ENCODE measurements around the gene ZNF665.
"Not testable (repeated sequence)": the region's sequence is repeated elsewhere in the genome, so short reads cannot be mapped to it uniquely, and the experiment has no call there.

Gene ZNF665

DNA sequence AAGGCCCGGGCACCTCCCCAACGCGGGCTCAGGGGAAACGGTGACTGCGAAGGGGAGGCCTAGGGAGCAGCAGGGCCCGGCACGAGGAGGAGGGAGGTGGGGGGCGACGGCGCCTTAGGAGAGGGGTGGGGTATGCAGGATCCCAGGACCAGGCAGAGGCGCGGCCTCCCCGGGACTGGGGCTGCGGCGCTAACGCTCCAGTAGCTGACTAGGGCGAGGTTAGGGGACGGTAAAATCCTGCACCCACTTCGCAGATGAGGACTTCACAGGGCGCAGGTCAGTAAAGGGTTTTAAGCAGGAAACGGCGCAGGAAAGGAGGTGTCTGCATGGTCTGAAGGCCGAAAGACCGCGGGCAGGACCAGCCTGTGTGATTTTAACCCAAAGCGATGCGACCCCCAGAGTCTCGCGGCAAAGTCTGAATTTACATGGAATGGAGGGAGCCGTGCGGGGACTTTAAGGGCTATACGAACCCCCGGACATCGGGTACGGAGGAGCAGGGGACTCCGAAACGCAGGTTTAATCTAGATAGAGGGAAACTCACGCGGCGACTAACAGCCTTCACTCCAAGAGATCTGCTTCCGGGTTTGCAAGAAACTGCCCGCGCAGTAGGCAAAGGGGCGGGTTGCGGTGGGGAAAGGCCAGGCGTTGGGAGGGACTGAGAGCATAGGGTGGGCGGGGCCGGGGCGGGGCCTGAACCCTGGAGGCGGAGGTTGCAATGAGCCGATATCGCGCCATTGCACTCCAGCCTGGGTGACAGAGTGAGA, at the start of gene ZNF665:
Gene ZNF665 (minus strand): TSS at position 588 of the 764 bp plus-strand sequence. CDS start 10,460 bp downstream, outside the sequence.
- peak; percentile 87 for DNase-seq

DNA sequence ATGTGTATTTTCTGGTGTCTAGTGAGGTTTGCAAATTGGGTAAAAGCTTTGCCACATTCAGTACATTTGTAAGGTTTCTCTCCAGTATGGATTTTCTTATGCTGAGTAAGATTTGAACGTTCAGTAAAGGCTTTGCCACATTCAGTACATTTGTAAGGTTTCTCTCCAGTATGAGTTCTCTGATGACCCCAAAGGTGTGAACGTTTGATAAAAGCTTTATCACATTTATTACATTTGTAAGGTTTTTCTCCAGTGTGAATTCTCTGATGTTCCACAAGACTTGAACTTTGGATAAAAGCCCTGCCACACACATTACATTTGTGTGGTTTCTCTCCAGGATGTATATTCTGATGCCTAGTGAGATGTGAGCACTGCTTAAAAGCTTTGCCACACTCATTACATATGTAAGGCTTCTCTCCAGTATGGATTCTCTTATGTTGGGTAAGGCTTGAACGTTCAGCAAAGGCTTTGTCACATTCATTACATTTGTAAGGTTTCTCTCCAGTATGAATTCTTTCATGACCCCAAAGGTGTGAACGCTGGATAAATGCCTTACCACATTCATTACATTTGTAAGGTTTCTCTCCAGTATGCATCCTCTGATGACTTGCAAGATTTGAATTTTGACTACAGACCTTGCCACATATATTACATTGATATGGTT, 44.1 kb upstream of the ZNF665 start:
- DNase-seq: no peak

DNA sequence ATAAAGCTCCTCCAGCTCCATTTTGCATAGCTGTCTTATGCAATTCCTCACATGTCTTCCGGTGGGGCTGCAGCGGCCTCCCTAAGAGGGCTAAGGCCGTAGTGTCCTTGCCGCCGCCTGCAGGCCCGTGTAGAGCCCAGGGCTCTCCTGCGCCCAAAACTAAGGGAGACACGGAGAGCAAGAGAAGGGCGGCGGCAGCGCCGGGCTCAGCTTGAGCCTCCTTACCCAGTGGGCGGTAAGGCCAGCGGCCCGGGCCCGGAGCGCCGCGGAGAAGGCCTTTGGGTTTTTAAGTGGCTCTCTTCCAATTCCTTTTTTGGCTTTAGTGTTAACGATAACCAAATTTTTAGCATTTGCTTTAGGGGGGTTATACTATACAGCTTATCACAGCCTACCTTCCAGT, 31.4 kb upstream of the ZNF665 start:
- no peak for DNase-seq

DNA sequence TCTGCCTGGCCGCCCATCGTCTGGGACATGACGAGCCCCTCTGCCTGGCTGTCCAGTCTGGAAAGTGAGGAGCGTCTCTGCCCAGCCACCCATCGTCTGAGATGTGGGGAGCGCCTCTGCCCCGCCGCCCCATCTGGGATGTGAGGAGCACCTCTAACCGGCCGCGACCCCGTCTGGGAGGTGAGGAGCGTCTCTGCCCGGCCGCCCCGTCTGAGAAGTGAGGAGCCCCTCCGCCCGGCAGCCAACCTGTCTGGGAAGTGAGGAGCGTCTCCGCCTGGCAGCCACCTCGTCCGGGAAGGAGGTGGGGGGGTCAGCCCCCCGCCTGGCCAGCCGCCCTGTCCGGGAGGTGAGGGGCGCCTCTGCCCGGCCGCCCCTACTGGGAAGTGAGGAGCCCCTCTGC, 29.6 kb upstream of the ZNF665 start:
- DNase-seq: not testable (repeated sequence)

DNA sequence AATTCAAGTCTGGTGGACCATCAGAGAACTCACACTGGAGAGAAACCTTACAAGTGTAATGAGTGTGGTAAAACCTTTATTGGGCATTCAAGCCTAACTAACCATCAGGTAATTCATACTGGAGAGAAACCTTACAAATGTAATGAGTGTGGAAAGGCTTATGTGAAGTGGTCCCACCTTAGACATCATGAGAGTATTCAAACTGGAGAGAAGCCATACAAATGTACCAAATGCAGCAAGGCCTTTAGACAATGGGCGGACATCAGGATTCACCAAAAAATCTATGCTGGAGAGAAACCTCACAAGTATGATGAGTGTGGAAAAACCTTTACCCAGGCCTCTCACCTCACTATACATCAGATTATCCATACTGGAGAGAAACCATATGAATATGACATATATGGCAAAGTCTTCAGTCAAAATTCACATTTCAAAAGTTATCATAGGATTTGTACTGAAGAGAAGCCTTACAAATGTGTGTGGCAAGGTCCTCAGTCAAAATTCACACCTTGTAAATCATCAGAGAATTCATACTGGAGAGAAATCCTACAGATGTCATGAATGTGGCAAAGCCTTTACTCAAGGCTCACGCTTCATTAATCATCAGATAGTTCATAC, 19.7 kb upstream of the ZNF665 start:
- no peak for DNase-seq

DNA sequence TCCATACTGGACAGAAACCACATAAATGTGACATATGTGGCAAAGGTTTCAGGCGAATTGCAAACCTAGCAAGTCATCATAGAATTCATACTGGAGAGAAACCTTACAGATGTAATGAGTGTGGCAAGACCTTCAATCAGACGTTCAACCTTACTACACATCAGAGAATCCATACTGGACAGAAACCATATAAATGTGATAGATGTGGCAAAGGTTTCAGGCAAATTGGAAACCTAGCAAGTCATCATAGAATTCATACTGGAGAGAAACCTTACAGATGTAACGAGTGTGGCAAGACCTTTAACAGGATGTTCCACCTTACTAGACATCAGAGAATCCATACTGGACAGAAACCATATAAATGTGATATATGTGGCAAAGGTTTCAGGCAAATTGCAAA, 18.4 kb upstream of the ZNF665 start:
- not testable (repeated sequence) for DNase-seq

DNA sequence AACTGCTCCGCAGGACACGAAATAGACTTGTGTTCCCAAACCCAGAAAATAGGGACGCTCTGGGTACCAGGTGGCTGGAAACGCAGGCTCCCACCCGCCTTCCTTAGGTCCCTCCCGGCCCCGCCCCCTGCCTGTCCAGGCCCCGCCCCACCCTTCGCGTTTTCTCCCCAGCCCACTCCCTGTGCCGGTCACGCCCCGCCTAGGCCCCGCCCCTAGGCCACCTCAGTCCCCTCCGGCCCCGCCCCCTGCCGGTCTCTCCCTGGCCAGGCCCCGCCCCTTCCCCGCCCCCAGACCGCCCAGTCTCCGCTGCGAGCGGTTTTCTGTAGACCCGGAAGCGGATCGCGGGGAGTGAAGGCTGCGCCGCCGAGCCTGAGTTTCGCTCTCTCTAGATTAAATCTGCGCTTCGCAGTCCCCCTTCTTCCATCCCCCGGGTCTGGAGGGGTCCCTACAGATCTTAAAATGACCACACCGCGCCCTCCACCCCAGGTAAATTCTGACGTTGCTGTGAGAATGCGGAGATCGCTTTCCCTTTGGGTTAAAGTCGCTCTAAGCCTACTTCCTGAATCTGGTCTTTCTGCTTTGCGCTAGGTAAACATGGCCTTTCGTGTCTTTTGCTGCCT, 3.7 kb upstream of the ZNF665 start:
- DNase-seq: peak; percentile 96

DNA sequence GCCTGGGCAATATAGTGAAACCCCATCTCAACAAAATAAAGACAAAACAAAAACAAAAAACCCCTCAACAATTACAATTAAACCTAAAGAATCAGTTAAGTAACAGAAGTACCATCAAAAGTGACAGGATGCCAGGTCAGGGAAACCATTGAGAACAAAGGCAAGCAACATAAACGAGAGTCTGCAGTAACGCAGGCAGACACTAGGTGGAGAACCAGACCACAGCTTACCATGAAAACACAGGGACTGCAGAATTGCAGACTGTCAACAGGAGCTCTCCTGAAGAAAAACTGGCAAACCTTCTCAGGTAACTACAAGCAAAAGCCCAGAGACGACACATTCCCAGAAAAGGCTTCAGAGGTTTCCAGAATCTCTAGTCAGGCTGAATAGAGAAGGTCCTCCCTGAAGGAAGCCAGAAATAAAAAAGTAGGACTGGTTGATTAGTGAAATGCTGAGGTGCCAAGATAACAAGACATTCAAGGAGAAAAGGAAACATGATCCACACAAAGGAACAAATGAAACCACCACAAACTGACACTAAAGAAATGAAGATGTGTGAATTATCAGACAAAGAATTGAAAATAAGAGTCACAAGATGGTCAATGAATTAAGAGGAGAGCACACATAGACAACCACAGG, 2.2 kb upstream of the ZNF665 start:
- DNase-seq: peak; percentile 86

DNA sequence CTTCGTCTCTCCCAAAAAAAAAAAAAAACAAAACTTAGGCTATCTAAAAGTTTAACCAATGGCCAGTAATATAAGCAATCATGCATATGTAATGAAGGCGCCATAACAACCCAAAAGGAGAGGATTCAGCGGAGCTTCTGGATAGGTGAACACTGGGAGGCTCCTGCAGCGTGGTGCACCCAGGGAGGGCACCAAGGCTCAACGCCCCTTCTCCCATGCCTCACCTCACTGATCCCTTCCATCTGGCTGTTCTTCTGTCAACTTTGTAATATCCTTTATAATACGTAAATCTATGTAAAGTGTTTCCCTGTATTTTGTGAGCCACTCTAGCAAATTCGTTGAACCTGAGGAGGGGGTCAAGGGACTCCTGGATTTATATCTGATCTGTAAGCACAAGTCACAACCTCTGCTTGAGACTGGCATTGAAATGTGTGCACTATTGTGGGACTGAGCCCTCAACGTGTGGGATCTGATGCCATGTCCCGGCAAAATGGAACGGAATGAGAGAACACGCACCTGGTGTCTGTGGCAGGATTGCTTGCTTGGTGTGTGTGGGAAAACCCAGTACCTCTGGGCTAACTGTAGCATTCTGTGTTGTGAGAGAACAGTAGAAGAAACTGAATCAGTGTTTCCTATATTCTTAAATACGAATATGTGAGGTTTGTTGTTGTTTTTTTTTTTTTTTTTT, 521 bp upstream of the ZNF665 start:
- no peak for DNase-seq

DNA sequence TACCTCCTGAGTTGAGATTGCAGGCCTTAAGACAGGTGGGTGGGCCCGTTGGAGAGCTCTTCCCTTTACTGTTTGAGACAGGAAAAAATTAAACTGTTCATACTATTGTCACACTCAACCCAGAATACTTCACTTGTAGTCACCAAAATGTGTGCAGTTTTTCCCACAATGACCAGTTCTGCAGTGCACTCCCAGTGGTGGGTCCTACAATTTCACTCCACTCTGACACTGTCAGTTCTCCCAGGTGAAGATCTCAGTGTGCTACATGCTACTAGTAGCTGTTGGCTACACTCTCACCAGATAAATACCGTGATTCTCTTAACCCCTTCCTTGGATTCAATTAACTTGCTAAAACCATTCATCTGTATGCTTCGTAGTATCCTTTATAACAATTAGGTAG, 2.9 kb downstream of the ZNF665 start:
- no peak for DNase-seq

DNA sequence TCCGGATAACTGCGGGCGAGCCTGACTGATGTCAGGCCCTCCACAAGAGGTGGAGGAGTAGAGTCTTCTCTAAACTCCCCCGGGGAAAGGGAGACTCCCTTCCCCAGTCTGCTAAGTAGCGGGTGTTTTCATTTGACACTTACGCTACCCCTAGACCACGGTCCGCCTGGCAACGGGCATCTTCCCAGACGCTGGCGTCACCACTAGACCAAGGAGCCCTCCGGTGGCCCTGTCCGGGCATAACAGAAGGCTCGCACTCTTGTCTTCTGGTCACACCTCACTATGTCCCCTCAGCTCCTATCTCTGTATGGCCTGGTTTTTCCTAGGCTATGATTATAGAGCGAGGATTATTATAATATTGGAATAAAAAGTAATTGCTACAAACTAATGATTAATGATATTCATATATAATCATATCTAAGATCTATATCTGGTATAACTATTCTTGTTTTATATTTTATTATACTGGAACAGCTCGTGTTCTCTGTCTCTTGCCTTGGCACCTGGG, 3.4 kb downstream of the ZNF665 start:
- DNase-seq: not testable (repeated sequence)

DNA sequence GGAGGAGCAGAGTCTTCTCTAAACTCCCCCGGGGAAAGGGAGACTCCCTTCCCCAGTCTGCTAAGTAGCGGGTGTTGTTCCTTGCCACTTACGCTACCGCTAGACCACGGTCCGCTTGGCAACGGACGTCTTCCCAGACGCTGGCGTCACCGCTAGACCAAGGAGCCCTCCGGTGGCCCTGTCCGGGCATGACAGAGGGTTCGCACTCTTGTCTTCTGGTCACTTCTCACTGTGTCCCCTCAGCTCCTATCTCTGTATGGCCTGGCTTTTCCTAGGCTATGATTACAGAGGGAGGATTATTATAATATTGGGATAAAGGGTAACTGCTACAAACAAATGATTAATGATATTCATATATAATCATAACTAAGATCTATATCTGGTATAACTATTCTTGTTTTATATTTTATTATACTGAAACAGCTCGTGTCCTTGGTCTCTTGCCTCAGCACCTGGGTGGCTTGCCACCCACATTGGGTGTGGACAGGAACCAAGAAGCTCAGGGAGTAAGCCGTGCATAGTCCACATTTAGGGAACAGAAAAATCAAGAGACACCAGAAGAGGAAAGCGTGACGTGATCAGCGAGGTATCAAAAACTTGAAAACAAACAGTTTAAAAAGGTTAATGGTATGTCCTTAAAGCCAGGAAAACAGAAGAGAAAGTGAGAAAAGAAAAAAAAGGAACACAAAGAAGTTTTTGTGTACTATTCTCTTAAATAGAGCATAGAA, 7.8 kb downstream of the ZNF665 start:
- not testable (repeated sequence) for DNase-seq

DNA sequence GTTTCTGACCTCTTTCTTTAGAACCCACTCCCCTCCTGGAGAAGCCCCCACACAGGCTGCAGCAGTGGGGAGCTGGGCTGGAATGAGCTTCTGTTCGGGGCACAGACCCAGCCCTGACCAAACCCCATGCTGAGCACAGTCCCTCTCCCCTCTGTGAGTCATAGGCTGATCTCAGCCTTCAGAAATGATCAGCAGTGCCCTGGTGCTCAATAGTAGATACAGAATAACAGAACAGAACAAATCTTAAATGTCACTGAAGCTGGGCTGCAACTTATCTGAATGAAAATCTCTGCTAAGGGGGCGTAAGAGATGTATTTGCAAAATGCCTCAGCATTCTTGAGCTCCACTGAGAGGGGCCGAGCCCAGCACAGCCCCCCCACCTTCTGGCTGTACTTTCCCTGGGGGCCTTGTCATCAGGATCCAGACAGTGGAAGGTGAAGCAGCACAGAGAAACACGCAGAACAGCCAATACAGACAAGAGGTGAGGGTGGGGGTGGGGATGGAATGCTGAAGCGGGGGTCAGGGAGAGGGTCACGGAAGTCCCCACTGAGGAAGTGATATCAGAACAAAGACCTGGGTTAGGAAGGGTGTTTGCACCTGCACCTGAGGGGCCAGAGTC, 9.9 kb downstream of the ZNF665 start:
- DNase-seq: no peak

DNA sequence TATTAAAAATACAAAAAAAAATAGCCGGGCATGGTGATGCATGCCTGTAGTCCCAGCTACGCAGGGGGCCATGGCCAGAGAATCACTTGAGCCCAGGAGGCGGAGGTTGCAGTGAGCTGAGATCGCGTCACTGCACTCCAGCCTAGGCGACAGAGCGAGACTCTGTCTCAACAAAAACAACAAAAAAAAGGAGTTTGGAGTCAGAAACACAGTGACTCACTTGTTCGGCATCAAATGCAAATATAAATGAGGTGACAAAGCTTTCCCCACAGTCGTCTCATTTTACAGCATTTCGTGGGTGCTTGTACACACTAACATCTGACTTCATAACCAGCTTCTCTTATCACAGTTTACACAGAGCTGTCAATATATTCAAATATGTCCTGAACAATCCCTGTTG, 11.0 kb downstream of the ZNF665 start:
- no peak for DNase-seq

DNA sequence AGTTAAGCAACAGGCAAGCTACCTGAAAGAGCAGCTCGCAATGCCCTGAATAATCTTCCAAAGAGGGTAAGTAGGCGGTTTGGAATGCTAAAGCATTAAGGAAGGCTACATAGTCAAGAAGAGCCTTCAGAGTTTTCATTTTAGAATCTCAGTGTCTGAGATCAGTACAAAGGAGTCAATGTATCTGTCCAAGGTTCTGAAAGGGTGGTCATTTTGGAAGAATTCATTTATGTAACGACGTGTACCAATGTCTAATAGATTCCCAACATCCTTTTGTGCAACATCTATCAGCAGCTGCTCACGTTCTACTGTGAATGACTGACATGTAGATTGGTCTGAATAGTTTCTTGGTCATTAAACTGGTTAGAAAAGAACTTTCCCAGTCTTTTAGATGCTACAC, 15.2 kb downstream of the ZNF665 start:
- no peak for DNase-seq

DNA sequence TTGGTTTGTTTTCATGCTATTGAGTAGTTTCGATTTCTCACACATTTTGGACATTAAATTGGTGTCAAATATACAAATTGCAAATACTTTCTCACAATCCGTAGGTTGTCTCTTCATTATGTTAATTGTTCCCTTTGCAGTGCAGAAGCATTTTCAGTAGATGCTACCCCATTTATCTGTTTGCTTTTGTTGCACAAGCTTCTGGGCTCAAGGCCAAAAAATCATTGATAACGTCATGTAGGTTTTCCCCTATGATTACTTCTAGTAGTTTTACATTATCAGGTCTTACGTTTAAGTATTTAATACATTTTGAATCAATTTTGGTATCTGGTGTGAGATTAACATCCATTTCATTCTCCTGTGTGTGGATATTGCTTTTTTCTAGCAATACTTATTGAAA, 20.3 kb downstream of the ZNF665 start:
- no peak for DNase-seq

DNA sequence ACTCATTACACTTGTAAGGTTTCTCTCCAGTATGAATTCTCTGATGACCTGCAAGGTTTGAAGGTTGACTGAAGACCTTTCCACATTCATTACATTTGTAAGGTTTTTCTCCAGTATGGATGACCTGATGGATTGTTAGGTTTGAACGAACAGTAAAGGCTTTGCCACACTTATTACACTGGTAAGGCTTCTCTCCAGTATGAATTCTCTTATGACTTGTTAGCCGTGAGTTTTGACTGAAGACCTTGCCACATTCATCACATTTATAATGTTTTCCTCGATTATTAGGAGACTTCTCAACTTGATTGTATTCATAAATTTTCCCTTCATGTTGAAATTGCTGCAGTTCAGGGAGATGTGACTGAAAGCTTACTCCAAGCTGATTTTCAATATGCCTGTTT, 27.5 kb downstream of the ZNF665 start:
- no peak for DNase-seq

DNA sequence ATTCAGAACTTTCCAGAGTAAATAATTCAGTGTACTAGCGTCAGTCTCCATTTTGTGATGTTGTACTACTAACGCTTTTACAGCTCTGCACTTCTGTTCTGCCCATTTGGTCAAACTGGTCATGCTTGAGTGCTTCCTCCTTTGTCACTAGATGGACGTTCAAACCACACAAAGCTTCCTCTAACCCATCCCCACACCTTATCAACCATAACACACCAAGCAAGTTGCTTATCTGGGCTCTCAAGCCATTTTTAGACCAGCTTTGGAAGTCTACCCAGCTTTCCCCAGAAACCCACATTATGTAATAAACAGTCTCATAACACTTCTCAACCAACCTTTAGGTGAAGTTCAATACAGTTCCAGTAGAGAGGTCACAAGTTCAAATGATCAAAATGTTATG, 32.0 kb downstream of the ZNF665 start:
- DNase-seq: no peak

DNA sequence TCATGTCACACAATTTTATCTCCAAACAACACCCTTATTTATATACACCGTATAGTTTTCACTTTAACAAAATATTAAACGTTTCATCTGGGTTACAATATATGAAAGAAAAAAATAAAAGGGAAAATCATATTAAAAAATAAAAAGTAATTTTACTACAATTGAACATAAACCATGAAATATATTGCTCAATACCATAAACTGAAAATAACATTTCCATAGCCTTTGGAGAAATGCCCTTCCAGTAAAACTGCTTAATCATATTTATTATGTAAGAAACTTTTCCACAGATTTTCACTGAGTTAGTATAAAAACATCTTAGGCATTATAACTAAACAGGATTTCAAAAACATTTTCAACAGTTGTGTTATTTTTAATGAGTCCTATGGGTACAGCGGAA, 32.8 kb downstream of the ZNF665 start:
- no peak for DNase-seq

DNA sequence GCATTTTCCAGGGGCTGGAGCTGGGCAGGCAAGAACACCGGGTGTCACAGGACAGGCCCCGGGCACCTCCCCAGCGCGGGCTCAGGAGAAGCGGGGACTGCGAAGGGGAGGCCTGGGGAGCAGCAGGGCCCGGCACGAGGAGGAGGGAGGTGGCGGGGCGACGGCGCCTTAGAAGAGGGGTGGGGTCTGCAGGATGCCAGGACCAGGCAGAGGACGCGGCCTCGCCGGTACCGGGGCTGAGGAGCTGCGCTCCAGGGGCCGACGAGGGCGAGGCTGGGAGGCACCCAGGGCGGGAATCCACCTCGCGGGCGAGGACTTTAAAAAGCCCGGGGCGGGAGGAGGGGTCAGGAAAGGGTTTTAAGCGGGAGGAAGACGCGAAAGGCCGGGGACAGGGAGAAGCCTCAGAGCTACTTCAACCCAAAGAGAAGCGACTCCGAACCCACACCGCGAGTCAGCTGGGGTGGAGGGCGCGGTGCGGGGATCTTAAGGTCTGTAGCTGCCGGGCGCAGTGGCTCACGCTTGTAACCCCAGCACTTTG, 35.0 kb downstream of the ZNF665 start:
- DNase-seq: peak; percentile 34

DNA sequence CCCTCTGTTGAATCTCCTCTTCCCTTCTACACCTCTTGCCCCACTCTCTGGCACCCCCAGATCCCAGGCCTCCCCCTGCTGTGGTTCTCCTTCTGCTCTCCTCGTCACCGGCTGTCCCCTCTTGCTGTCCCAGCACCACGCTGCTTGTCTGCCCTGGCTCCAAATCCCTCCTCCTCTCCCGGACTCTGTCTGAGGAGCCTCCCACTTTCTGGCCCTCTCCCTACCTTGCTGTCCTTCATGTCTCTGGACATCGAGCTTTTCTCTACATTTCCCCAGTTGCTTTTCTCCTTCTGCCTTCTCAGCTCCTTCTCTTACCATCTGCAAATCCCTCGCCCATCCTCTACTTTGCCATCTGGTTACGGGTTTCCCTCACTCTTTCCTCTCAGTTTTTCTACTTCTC, 35.5 kb downstream of the ZNF665 start:
- DNase-seq: no peak
